Measurements from ENCODE around the gene SLCO2B1.
A peak's percentile ranks its signal among the peaks of the same experiment; 100 is the strongest.

SLCO2B1 gene

DNA sequence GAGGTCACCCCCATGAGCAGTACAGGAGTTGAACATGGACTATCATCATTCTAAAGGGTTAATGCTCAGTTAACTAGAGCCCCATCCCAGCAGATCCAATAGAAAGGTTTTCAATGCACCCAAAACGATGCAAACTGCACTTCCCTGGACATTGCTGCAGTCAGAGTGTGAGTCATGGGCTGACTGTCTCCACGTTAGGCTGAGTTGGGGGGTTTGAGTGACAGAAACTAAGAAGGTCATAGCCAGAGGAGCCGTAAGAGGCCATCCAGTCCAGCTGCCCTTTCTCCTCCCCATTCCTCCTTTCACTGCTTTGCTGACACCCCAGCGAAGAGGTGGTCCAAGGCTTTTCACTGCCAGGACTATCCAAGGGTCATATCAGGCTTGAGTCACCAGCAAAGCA, 43.7 kb upstream of the SLCO2B1 start:
- peak; percentile 45 for DNase-seq
- no peaks in the 10 kb centered on the region for H3K36me3 ChIP-seq (replicated peaks)
- H3K27me3 ChIP-seq (replicated peaks), result no peaks in the 10 kb centered on the region
- TF ChIP-seq, protein P1, sequence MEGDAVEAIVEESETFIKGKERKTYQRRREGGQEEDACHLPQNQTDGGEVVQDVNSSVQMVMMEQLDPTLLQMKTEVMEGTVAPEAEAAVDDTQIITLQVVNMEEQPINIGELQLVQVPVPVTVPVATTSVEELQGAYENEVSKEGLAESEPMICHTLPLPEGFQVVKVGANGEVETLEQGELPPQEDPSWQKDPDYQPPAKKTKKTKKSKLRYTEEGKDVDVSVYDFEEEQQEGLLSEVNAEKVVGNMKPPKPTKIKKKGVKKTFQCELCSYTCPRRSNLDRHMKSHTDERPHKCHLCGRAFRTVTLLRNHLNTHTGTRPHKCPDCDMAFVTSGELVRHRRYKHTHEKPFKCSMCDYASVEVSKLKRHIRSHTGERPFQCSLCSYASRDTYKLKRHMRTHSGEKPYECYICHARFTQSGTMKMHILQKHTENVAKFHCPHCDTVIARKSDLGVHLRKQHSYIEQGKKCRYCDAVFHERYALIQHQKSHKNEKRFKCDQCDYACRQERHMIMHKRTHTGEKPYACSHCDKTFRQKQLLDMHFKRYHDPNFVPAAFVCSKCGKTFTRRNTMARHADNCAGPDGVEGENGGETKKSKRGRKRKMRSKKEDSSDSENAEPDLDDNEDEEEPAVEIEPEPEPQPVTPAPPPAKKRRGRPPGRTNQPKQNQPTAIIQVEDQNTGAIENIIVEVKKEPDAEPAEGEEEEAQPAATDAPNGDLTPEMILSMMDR (IDR thresholded peaks at IDR 0.05; ENCODE audit: low read depth, low read length, missing control alignments), result no peak
- no peak overlapping the region for H3K4me3 ChIP-seq (ENCODE audit: low read depth, low read length)
- in situ Hi-C loops (cut with HindIII; ENCODE audit: low pct_ligation_motif_present, low sequenced_read_pairs), result no loop called here
- H3K27ac ChIP-seq, result no peak overlapping the region

DNA sequence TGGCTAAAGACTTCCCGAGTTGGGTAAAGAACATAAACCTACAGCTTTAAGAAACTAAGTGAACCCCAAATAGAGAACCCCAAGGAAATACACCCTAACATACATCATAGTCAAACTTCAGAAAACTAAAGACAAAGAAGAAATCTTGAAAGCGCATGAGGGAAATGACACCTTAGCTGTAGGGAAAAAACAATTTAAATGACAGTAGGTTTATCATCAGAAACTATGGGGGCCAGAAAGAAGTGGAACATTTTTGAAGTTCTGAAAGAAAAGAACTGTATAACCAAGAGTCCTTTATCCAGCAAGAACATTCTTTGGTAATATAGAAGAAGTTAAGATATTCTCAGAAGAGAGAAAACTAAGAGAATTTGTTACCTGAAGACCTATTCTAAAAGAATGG, 38.7 kb upstream of the SLCO2B1 start:
- Histone ChIP-seq H3K36me3 (replicated peaks) (no peaks in the 10 kb centered on the region), H3K27ac (no peak overlapping the region), H3K4me3 (ENCODE audit: low read depth, low read length) (no peak overlapping the region), H3K27me3 (replicated peaks) (no peaks in the 10 kb centered on the region)
- in situ Hi-C loops (cut with HindIII; ENCODE audit: low pct_ligation_motif_present, low sequenced_read_pairs), result no loop called here
- TF ChIP-seq, protein P1 (IDR thresholded peaks at IDR 0.05; ENCODE audit: low read depth, low read length, missing control alignments), result no peak
- DNase-seq, result no peak

DNA sequence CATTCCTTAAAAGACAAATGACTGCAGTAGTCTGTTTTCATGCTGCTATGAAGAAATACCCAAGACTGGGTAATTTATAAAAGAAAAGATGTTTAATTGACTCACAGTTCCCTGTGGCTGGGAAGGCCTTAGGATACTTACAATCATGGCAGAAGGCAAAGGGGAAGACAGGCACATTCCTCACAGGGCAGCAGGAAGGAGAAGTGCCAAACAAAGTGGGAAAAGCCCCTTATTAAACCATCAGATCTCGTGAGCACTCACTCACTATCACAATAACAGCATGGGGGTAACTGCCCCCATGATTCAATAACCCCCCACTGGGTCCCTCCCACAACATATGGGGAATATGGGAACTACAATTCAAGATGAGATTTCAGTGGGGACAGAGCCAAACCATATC, 37.9 kb upstream of the SLCO2B1 start:
- Histone ChIP-seq H3K27ac (no peak overlapping the region), H3K4me3 (ENCODE audit: low read depth, low read length) (no peak overlapping the region), H3K27me3 (replicated peaks) (no peaks in the 10 kb centered on the region), H3K36me3 (replicated peaks) (no peaks in the 10 kb centered on the region)
- DNase-seq, result no peak
- in situ Hi-C loops (cut with HindIII; ENCODE audit: low pct_ligation_motif_present, low sequenced_read_pairs), result no loop called here
- TF ChIP-seq, protein P1 (IDR thresholded peaks at IDR 0.05; ENCODE audit: low read depth, low read length, missing control alignments), result no peak

DNA sequence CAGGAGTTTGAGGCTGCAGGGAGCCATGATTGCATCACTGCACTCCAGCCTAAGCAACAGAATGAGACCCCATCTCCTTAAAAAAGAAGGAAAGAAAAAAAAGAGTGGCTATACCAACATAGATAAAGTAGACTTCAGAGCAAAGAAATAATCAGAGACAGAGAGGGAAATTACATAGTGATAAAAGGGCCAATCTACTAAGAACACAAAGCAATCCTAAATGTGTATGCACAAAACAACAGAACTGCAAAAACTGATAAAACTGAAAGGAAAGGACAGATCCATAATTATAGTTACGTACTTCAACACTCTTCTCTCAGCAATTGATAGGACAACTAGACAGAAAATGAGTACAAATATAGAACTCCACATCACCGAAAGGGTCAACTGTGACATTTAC, 36.4 kb upstream of the SLCO2B1 start:
- Histone ChIP-seq H3K4me3 (ENCODE audit: low read depth, low read length) (no peak overlapping the region), H3K36me3 (replicated peaks) (no peaks in the 10 kb centered on the region), H3K27me3 (replicated peaks) (no peaks in the 10 kb centered on the region), H3K27ac (no peak overlapping the region)
- no peak for DNase-seq
- in situ Hi-C loops (cut with HindIII; ENCODE audit: low pct_ligation_motif_present, low sequenced_read_pairs), result no loop called here
- TF ChIP-seq, protein P1 (IDR thresholded peaks at IDR 0.05; ENCODE audit: low read depth, low read length, missing control alignments), result no peak

DNA sequence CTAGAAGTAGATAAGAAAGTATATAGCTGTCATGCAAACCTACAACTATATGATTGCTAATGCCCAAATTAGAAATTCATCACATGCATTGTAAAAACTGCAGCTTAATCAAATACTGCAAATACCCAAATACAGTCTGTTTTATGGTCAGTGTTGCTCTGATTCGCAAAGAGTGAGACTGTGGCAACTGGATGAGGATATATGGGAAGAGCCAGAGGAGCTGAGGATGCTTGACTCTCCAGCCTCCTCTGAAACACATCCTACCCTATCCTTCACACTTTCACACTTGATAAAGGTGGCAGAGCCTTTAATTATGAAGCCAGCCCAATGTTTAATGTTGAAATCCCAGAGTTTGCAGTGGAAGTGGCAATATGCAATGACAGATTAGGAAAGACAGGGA, 32.3 kb upstream of the SLCO2B1 start:
- in situ Hi-C loops (cut with HindIII; ENCODE audit: low pct_ligation_motif_present, low sequenced_read_pairs), result no loop called here
- Histone ChIP-seq H3K27me3 (replicated peaks) (no peaks in the 10 kb centered on the region), H3K27ac (no peak overlapping the region), H3K36me3 (replicated peaks) (no peaks in the 10 kb centered on the region), H3K4me3 (ENCODE audit: low read depth, low read length) (no peak overlapping the region)
- no peak for DNase-seq
- TF ChIP-seq, protein P1 (IDR thresholded peaks at IDR 0.05; ENCODE audit: low read depth, low read length, missing control alignments), result no peak

DNA sequence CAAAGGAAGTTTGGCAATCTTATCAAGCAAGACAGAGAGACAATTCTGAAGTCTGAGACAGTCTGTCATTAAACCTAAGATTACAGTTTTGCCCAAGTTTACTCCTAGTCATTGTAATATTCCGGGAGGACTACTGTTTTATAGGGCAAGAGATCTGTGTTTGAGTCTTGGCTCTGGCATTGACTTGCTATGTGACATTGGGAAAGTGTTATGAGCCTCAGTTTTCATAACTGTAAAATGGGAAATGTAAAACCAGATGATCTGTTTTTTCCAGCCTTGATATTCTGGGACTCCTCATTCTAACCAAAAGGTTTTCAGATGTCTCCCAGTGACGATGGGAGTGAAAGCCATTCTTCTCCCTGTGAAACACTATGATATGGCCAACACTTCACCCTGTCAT, 24.3 kb upstream of the SLCO2B1 start:
- no peak overlapping the region for H3K27ac ChIP-seq
- in situ Hi-C loops (cut with HindIII; ENCODE audit: low pct_ligation_motif_present, low sequenced_read_pairs), result no loop called here
- no peak overlapping the region for H3K4me3 ChIP-seq (ENCODE audit: low read depth, low read length)
- no peaks in the 10 kb centered on the region for H3K27me3 ChIP-seq (replicated peaks)
- TF ChIP-seq, protein P1 (IDR thresholded peaks at IDR 0.05; ENCODE audit: low read depth, low read length, missing control alignments), result no peak
- DNase-seq, result no peak
- H3K36me3 ChIP-seq (replicated peaks), result no peaks in the 10 kb centered on the region

Measured in brain microvascular endothelial cell (primary cell).